H1 (cell line): Measurements from ENCODE around the gene MRC2. TPM values are rescaled to one million over a fixed set of nuclear protein-coding genes. Genes with fewer than 3 reads are reported as not detected.

ENCODE experiments used
- CTCF ChIA-PET: fragments of 300-600 bp; sonication (Branson Sonifier 250); formaldehyde crosslinking; loops from one replicate; lab custom pipeline; 2021; ENCODE audit not compliant: partially characterized antibody; lab: Charles Lee
- POLR2A ChIA-PET: fragments of 300-600 bp; sonication (Branson Sonifier 250); formaldehyde crosslinking; loops from one replicate; lab custom pipeline; 2021; ENCODE audit warnings: inconsistent platforms; ENCODE audit not compliant: partially characterized antibody; lab: Charles Lee
- DNase-seq, 2 experiments: peaks; one replicate each; pipeline versions ENCODE4 v3.0.0 to v3.0.0-alpha.2; 2010 to 2022; ENCODE audit warnings: low spot score in 2 of 2, low read depth in 1 of 2, mixed read lengths in 1 of 2
- FAIRE-seq: peaks from 2 replicates; lab custom pipeline; 2011; peaks lifted over from hg19 to GRCh38; lab: Jason Lieb, UNC
- H2AFZ ChIP-seq: 2 replicates; pipeline ENCODE4 v1.8.1; 2012; ENCODE audit warnings: low read length, inconsistent platforms
- H2AK5ac ChIP-seq: 2 replicates; pipeline ENCODE4 v1.6.1; 2013; ENCODE audit warnings: low read depth, low read length
- H2BK120ac ChIP-seq: replicated peaks from 2 replicates; pipeline ENCODE3; 2013; ENCODE audit warnings: low read depth, low read length, inconsistent platforms
- H2BK12ac ChIP-seq: 2 replicates; pipeline ENCODE4 v1.6.1; 2013; ENCODE audit warnings: low read depth, low read length
- H2BK15ac ChIP-seq: 2 replicates; pipeline ENCODE4 v1.6.1; 2013; ENCODE audit warnings: low read length
- H2BK20ac ChIP-seq: 2 replicates; pipeline ENCODE4 v1.6.1; 2013; ENCODE audit warnings: low read length
- H2BK5ac ChIP-seq: 2 replicates; pipeline ENCODE4 v1.6.1; 2013; ENCODE audit warnings: low read depth, low read length
- H3K14ac ChIP-seq: 2 replicates; pipeline ENCODE4 v1.6.1; 2013; ENCODE audit warnings: inconsistent platforms; ENCODE audit not compliant: insufficient read length
- H3K18ac ChIP-seq: 2 replicates; pipeline ENCODE4 v1.6.1; 2013; ENCODE audit warnings: low read length; ENCODE audit errors: extremely low read depth
- H3K23ac ChIP-seq: 2 replicates; pipeline ENCODE4 v1.6.1; 2013; ENCODE audit warnings: inconsistent platforms; ENCODE audit not compliant: insufficient read length
- H3K23me2 ChIP-seq: 2 replicates; pipeline ENCODE4 v1.6.1; 2013; ENCODE audit warnings: low read depth, low read length
- H3K27ac ChIP-seq: 2 replicates; pipeline ENCODE4 v1.6.1; 2011; ENCODE audit warnings: low read depth, low read length, inconsistent platforms
- H3K27me3 ChIP-seq, 4 experiments: replicated peaks in 1 of 4; 1 replicate in 1 of 4; 2 replicates in 3 of 4; pipeline versions ENCODE4 v1.6.1 to v1.8.1; 2011 to 2013; ENCODE audit warnings: low read length in 3 of 4, mild to moderate bottlenecking in 3 of 4, inconsistent platforms in 2 of 4, mixed read lengths in 2 of 4, moderate library complexity in 1 of 4; ENCODE audit not compliant: control insufficient read depth in 3 of 4, insufficient read depth in 3 of 4; ENCODE audit errors: extremely low read depth in 1 of 4
- H3K36me3 ChIP-seq, 4 experiments: 2 replicates each; pipeline versions ENCODE4 v1.6.1 to v1.8.1; 2011 to 2013; ENCODE audit warnings: mild to moderate bottlenecking in 4 of 4, low read length in 3 of 4, moderate library complexity in 2 of 4, control low read depth in 1 of 4, inconsistent platforms in 1 of 4; ENCODE audit not compliant: insufficient read depth in 4 of 4, control insufficient read depth in 2 of 4
- H3K4ac ChIP-seq: replicated peaks from 2 replicates; pipeline ENCODE3; 2013; ENCODE audit warnings: low read length, low read depth, mixed read lengths, inconsistent platforms; ENCODE audit not compliant: insufficient read length
- H3K4me1 ChIP-seq, 4 experiments: replicated peaks in 1 of 4; 1 replicate in 1 of 4; 2 replicates in 3 of 4; pipeline versions ENCODE4 v1.6.1 to v1.8.1; 2011 to 2013; ENCODE audit warnings: low read length in 3 of 4, inconsistent platforms in 2 of 4, mixed read lengths in 1 of 4; ENCODE audit not compliant: insufficient read depth in 4 of 4, control insufficient read depth in 3 of 4
- H3K4me2 ChIP-seq, 2 experiments: 2 replicates each; pipeline versions ENCODE4 v1.6.1 to v1.8.1; 2011 to 2013; ENCODE audit warnings: low read depth in 2 of 2, low read length in 2 of 2, control low read depth in 1 of 2, inconsistent platforms in 1 of 2, mild to moderate bottlenecking in 1 of 2; ENCODE audit not compliant: insufficient read depth in 1 of 2
- H3K4me3 ChIP-seq, 4 experiments: fragments of 200-600, 300-600 bp in 1 of 4; sonication (generic), shearing (Covaris generic), sonication (Bioruptor Twin) in 1 of 4; 2 replicates each; pipeline versions ENCODE4 v1.5.1 to v1.8.1; 2011 to 2016; ENCODE audit warnings: low read length in 4 of 4, low read depth in 3 of 4, control low read depth in 2 of 4, inconsistent platforms in 2 of 4, mild to moderate bottlenecking in 2 of 4, mixed read lengths in 1 of 4, moderate library complexity in 1 of 4; ENCODE audit not compliant: insufficient read depth in 2 of 4; ENCODE audit errors: extremely low read depth in 1 of 4
- H3K56ac ChIP-seq: replicated peaks from 2 replicates; pipeline ENCODE3; 2013; ENCODE audit warnings: low read depth, mild to moderate bottlenecking, mixed read lengths, low read length, inconsistent platforms; ENCODE audit not compliant: insufficient read length
- H3K79me1 ChIP-seq: 2 replicates; pipeline ENCODE4 v1.6.1; 2013; ENCODE audit warnings: low read depth, low read length, control low read depth
- H3K79me2 ChIP-seq, 2 experiments: 2 replicates each; pipeline versions ENCODE4 v1.6.1 to v1.8.1; 2012 to 2013; ENCODE audit warnings: low read length in 2 of 2, mild to moderate bottlenecking in 2 of 2, inconsistent platforms in 1 of 2; ENCODE audit not compliant: insufficient read depth in 2 of 2, control insufficient read depth in 1 of 2
- H3K9ac ChIP-seq, 4 experiments: replicated peaks in 1 of 4; 1 replicate in 1 of 4; 2 replicates in 3 of 4; pipeline versions ENCODE4 v1.6.1 to v1.8.1; 2011 to 2013; ENCODE audit warnings: low read depth in 3 of 4, low read length in 3 of 4, control low read depth in 2 of 4, mild to moderate bottlenecking in 2 of 4, moderate library complexity in 2 of 4, inconsistent platforms in 1 of 4; ENCODE audit errors: extremely low read depth in 1 of 4
- H3K9me3 ChIP-seq, 2 experiments: 2 replicates each; pipeline versions ENCODE4 v1.6.1 to v1.8.1; 2012 to 2013; ENCODE audit warnings: mild to moderate bottlenecking in 2 of 2, moderate library complexity in 2 of 2, control low read depth in 1 of 2, inconsistent platforms in 1 of 2, low read depth in 1 of 2, low read length in 1 of 2, mixed read lengths in 1 of 2; ENCODE audit not compliant: insufficient read depth in 2 of 2
- H4K20me1 ChIP-seq, 2 experiments: replicated peaks in 1 of 2; 2 replicates each; pipeline versions ENCODE3 to v1.8.1; 2011 to 2013; ENCODE audit warnings: inconsistent platforms in 2 of 2, low read length in 2 of 2, mild to moderate bottlenecking in 1 of 2; ENCODE audit not compliant: insufficient read depth in 2 of 2, control insufficient read depth in 1 of 2
- H4K5ac ChIP-seq: 2 replicates; pipeline ENCODE4 v1.6.1; 2013; ENCODE audit warnings: low read length, low read depth, mixed read lengths, inconsistent platforms; ENCODE audit not compliant: insufficient read length
- H4K8ac ChIP-seq: 2 replicates; pipeline ENCODE4 v1.8.0; 2013; ENCODE audit warnings: mild to moderate bottlenecking, moderate library complexity, low read length, inconsistent platforms; ENCODE audit not compliant: insufficient read depth; ENCODE audit errors: extremely low read depth
- H4K91ac ChIP-seq: replicated peaks from 2 replicates; pipeline ENCODE3; 2013; ENCODE audit warnings: low read length, mixed read lengths, inconsistent platforms; ENCODE audit not compliant: insufficient read length
- EP300 ChIP-seq, 2 experiments: IDR thresholded peaks; 1 replicate in 1 of 2; 2 replicates in 1 of 2; pipeline ENCODE4 v1.6.1; 2011 to 2012; ENCODE audit warnings: low read depth in 2 of 2, low read length in 2 of 2, mild to moderate bottlenecking in 2 of 2, borderline replicate concordance in 1 of 2, inconsistent platforms in 1 of 2, moderate library complexity in 1 of 2
- TBP ChIP-seq: IDR thresholded peaks from 2 replicates; pipeline ENCODE4 v1.6.1; 2011; ENCODE audit warnings: low read depth, low read length, improper control_type of control experiment
- WGBS, 2 experiments: shearing (Covaris generic) in 1 of 2; methylation state at CpG; one replicate each; pipeline versions ENCODE4 v1.1.6 to v1.1.7; 2013 to 2015; ENCODE audit warnings: low lambda C conversion rate in 2 of 2, mixed read lengths in 2 of 2, inconsistent platforms in 1 of 2, low coverage in 1 of 2, missing lambda C conversion rate in 1 of 2; ENCODE audit not compliant: insufficient replicate concordance in 2 of 2, insufficient coverage in 1 of 2, insufficient read length in 1 of 2; ENCODE audit errors: extremely low coverage in 1 of 2, missing lambda C conversion rate in 1 of 2; 5-methylcytosine and 5-hydroxymethylcytosine counted together
- polyA plus RNA-seq, 7 experiments: library from polyadenylated mRNA; depleted of rRNA in 3 of 7; stranded (reverse) in 5 of 7; unstranded in 2 of 7; fragments of >200 nt in 5 of 7; fragments of 200-250 nt in 2 of 7; gene quantifications; 1 replicate in 5 of 7; 2 replicates in 1 of 7; 4 replicates in 1 of 7; pipeline versions ENCODE4 v1.2.1 to v1.2.3, GENCODE V29; 2011 to 2013; ENCODE audit warnings: missing spikeins in 2 of 7, mixed read lengths in 2 of 7
- total RNA-seq: library from RNA; stranded (reverse); fragmentation: NEBNext Ultra II Directional; extraction: Animal tissue kit (Norgen Biotek cat#: 25700); gene quantifications from 2 replicates; pipeline ENCODE4 v1.2.1, GENCODE V29; 2021

MRC2 gene
- total and polyA plus RNA-seq, 2 of the 8 experiments (the other 6 are each of a cell fraction or from before 2014, with no cell fraction given): 7.0 to 24.2 TPM

GRCh38 chr17:62629556-62630364 lies 2.3 kb downstream of the MRC2 start:
- no peak for DNase-seq
- Histone ChIP-seq H3K4me1 (peaks cover 5 to 29% (median 24%) of the 10 kb centered on the region in 4 experiments), H4K5ac (no peak overlapping the region), H2AFZ (no peak overlapping the region), H3K4ac (peak overlapping the region; percentile 36), H4K91ac (peak overlapping the region; percentile 4), H3K56ac (no peak overlapping the region), H3K4me3 (peak overlapping the region in 1 of 4 experiments; percentile 88; a peak in 1 of 8 replicates), H3K27me3 (peaks cover 0 to 2% (median 0%) of the 10 kb centered on the region in 4 experiments; a peak in 2 of 7 replicates), H2BK12ac (peak overlapping the region; percentile 95; the same call in 1 of the 2 replicates), H3K79me2 (peaks cover 0 to 21% of the 10 kb centered on the region in 2 experiments; a peak in 1 of 4 replicates), H2BK15ac (peak overlapping the region; percentile 65; the same call in 1 of the 2 replicates), H3K9me3 (no peaks in the 10 kb centered on the region), H2BK20ac (peak overlapping the region; percentile 82), H4K20me1 (no peaks in the 10 kb centered on the region), H3K9ac (no peak overlapping the region), H3K36me3 (no peaks in the 10 kb centered on the region), H3K4me2 (peak overlapping the region; percentile 94 to 96), H4K8ac (peak overlapping the region; percentile 64), H3K18ac (peak overlapping the region; percentile 79; the same call in 1 of the 2 replicates), H3K79me1 (peaks cover 7% of the 10 kb centered on the region), H2BK120ac (no peak overlapping the region), H2AK5ac (peak overlapping the region; percentile 66; the same call in 1 of the 2 replicates), H3K27ac (no peak overlapping the region), H2BK5ac (peak overlapping the region; percentile 85; the same call in 1 of the 2 replicates), H3K14ac (no peak overlapping the region), H3K23ac (no peak overlapping the region), H3K23me2 (peaks cover 12% of the 10 kb centered on the region; the same call in 1 of the 2 replicates)
- POLR2A ChIA-PET: interaction anchor here (0.7 to 2.6 kb wide), 7 partner anchors 8 to 154 kb away, joined by 3 to 7 read pairs (median 4); no protein-coding TSS in a partner anchor
- WGBS, 2 experiments: 79% methylated on average over 19 of the region's 19 CpGs; no CpG with 5 or more reads in 1 of the 2 experiments
- no peak for FAIRE-seq
- TF ChIP-seq EP300 (IDR thresholded peaks at IDR 0.05; ENCODE audit: borderline replicate concordance in 1 of 2, low read depth in 2 of 2, low read length in 2 of 2) (no peak), TBP (0 out of 2 replicates have a peak, but pooled peaks have one; percentile 7)
- CTCF ChIA-PET: interaction anchor here (0.9 to 1.1 kb wide), 2 partner anchors 9 to 16 kb away, joined by 3 to 4 read pairs; no protein-coding TSS in a partner anchor
